Subcutaneous adipose tissue (tissue), 4 donors: ENCODE measurements around the gene CCDC124. TPM values are rescaled to one million over a fixed set of nuclear protein-coding genes. Genes with fewer than 3 reads are reported as not detected.

Source experiments
- small RNA-seq: library from RNA; depleted of rRNA; stranded (forward); fragments of <200 nt; gene quantifications from one replicate; pipeline ENCODE3, GENCODE V24; 2016
- total RNA-seq, 4 donors: library from RNA; depleted of rRNA; stranded (reverse); fragments of >200 nt; gene quantifications; one replicate each; pipeline ENCODE4 v1.1.0, GENCODE V29; 2016
- TF ChIP-seq, protein P1 (sequence below): fragments of 450-650 bp; IDR thresholded peaks from one replicate; pipeline ENCODE4 v1.5.1; 2016; ENCODE audit warnings: low read depth, mild to moderate bottlenecking, control low read depth, antibody characterized with exemption, moderate library complexity

CCDC124 gene
- total RNA-seq, 4 donors from 2014 or later = 33.4 to 54.3 (median 42.7) TPM

DNA sequence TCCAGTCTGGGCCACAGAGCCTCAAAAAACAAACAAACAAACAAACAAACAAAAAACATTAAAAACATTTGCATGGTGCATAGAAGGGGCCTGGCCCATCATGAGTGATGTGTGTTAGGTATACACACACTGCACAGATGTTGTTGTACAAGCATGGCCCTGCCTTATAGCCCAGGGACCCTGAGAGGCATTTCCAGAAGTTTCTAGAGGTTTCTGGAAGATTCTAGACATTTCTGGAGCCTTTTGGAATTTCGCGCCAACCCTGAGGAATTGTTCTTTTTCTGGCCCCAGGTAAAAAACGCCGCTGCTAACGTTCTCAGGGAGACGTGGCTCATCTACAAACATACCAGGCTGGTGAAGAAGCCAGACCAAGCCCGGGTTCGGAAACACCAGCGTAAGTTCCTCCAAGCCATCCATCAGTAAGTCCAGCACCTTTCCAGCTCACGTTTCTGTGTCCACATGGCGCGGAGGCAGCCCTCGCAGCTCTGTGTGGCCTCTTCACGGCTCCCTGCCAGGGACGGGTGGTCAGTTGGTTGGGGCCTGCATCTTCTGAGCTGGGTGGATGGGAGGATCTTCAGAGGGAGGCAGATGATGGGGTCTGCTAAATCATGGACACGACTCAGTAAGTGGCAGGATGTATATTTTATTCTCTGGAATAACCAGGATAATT, 56.7 kb downstream of the CCDC124 start:
- TF ChIP-seq, protein P1, sequence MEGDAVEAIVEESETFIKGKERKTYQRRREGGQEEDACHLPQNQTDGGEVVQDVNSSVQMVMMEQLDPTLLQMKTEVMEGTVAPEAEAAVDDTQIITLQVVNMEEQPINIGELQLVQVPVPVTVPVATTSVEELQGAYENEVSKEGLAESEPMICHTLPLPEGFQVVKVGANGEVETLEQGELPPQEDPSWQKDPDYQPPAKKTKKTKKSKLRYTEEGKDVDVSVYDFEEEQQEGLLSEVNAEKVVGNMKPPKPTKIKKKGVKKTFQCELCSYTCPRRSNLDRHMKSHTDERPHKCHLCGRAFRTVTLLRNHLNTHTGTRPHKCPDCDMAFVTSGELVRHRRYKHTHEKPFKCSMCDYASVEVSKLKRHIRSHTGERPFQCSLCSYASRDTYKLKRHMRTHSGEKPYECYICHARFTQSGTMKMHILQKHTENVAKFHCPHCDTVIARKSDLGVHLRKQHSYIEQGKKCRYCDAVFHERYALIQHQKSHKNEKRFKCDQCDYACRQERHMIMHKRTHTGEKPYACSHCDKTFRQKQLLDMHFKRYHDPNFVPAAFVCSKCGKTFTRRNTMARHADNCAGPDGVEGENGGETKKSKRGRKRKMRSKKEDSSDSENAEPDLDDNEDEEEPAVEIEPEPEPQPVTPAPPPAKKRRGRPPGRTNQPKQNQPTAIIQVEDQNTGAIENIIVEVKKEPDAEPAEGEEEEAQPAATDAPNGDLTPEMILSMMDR = no peak

DNA sequence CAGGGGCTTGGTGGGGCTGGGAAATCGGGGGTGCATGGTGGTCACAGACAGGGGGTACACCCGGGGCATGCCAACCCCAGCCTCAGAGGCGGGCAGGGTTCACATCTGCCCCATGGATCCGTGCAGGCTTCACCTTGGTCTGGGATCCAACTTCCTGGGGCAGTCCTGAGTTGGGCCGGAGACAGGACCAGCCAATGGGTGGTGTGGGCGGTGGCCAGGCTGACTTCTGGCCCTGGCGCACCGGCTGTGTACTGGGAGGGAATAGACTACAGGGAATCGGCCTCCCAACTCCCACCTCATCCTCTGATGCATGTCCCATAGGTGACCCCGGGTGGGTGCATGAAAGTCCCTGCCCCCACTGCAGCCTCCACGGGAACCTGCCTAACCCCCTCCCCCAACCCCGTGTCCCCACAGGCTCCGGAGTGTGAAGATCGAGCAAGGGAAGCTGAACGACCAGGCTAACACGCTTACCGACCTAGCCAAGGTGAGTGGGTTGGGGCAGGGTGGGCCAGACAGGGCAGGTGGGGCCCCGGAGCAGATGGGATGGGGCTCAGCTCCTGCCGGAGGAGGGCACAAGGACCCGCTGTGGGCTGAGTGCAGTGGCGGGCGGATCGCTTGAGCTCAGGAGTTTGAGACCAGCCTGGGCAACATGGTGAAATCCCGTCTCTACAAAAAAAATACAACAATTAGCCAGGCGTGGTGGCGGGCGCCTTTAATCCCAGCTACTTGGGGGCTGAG, 60.4 kb downstream of the CCDC124 start:
- TF ChIP-seq, protein P1 = no peak

Small RNA genes within 50 kb of the gene (small RNA-seq; reads per million reads assigned to genes)
- not detected for gene RNA5SP468

Other genes with a start within 250 kb of the CCDC124 start
- not detected for gene UNC13A, start 244.7 kb upstream of the CCDC124 start, total RNA-seq
- gene MAP1S, start 213.5 kb upstream of the CCDC124 start, total RNA-seq = 10 to 100 TPM; 14.1 to 23.2 (median 16.5) TPM
- 1 to 10 TPM; 2.1 to 5.1 (median 3.9) TPM for gene FCHO1, start 181.5 kb upstream of the CCDC124 start, total RNA-seq
- 1 to 10 TPM in 1 of 4 donors, not detected in 3; 1.1 TPM for gene B3GNT3, start 137.9 kb upstream of the CCDC124 start, total RNA-seq
- not detected for gene INSL3, start 111.5 kb upstream of the CCDC124 start, total RNA-seq
- 1 to 10 TPM; 2.3 to 5.1 (median 3.9) TPM for gene JAK3, start 85.0 kb upstream of the CCDC124 start, total RNA-seq
- 1,000 to 10,000 TPM; 1,051 to 1,626 (median 1,352) TPM for gene RPL18A, start 73.1 kb upstream of the CCDC124 start, total RNA-seq
- gene SLC5A5, start 61.1 kb upstream of the CCDC124 start, total RNA-seq = not detected
- gene KCNN1, start 34.1 kb downstream of the CCDC124 start, total RNA-seq = not detected
- gene ARRDC2, start 75.2 kb downstream of the CCDC124 start, total RNA-seq = 100 to 1,000 TPM in 2 of 4 donors, 10 to 100 TPM in 2; 38.5 to 140 (median 84.0) TPM
- gene IL12RB1, start 153.9 kb downstream of the CCDC124 start, total RNA-seq = 1 to 10 TPM in 3 of 4 donors, under 1 TPM in 1; 0.49 to 4.8 (median 2.2) TPM
- 10 to 100 TPM in 1 of 4 donors, 1 to 10 TPM in 3; 5.1 to 12.2 (median 6.8) TPM for gene MAST3, start 164.8 kb downstream of the CCDC124 start, total RNA-seq
- 1 to 10 TPM; 4.7 to 10.0 (median 7.0) TPM for gene PIK3R2, start 220.1 kb downstream of the CCDC124 start, total RNA-seq
- gene IFI30, start 240.8 kb downstream of the CCDC124 start, total RNA-seq = 100 to 1,000 TPM in 2 of 4 donors, 10 to 100 TPM in 2; 47.8 to 934 (median 110) TPM